NB4 (cell line): ENCODE results near the gene UTP11.

Experiments used
- DNase-seq: peaks from one replicate; pipeline ENCODE4 v3.0.0; 2010; ENCODE audit warnings: low read depth
- H3K4me3 ChIP-seq: one replicate; pipeline ENCODE4 v1.5.1; 2011; ENCODE audit warnings: mild to moderate bottlenecking, low read depth, low read length, moderate library complexity
- MYC ChIP-seq: IDR thresholded peaks from 2 replicates; pipeline ENCODE4 v1.6.1; 2011; ENCODE audit warnings: low read depth, low read length
- POLR2A ChIP-seq: IDR thresholded peaks from 2 replicates; pipeline ENCODE4 v1.6.1; 2011; ENCODE audit warnings: mild to moderate bottlenecking; ENCODE audit not compliant: insufficient read length; ENCODE audit errors: extremely low read depth
- TF ChIP-seq, protein P1 (sequence below): IDR thresholded peaks from one replicate; pipeline ENCODE4 v1.5.1; 2012; ENCODE audit warnings: low read depth, low read length
- TF ChIP-seq, protein P2 (sequence below): IDR thresholded peaks from 2 replicates; pipeline ENCODE4 v1.6.1; 2011; ENCODE audit warnings: low read depth, low read length

The UTP11 gene

DNA sequence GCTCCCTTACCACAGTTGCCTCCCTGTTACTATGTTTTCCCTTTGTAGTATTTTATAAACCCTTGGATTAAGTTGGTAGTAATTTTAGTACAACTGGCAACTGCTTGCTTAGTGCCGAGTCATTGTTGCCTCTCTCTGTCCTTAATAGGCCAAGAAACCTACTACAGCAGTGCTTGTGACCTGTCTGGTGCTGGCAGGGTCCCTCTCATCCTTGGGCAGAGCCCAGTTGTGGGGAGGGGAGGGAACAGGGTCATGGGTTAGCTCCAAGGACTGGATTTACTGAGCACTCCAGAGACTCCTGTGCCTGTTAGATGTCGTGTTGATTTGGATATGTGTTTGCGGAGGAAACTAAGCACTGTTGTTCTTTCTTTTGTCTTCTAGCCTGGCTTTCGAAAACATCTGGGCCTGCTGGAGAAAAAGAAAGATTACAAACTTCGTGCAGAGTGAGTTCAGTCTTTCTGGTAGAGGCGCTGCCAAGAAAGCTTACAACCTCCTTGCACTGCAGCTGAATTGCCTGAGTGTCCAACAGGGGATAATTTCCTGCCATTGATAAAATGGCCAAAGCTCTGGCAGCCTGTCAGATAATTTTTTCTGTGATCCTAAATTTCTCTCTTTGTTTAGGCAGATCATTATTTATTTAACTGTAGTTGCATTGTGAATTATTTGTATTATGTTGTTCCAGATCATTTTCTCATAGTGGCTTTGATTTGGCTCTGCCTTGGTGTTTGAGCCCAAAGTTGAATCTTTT is 3.6 kb downstream of the UTP11 start:
- DNase-seq, result no peak

DNA sequence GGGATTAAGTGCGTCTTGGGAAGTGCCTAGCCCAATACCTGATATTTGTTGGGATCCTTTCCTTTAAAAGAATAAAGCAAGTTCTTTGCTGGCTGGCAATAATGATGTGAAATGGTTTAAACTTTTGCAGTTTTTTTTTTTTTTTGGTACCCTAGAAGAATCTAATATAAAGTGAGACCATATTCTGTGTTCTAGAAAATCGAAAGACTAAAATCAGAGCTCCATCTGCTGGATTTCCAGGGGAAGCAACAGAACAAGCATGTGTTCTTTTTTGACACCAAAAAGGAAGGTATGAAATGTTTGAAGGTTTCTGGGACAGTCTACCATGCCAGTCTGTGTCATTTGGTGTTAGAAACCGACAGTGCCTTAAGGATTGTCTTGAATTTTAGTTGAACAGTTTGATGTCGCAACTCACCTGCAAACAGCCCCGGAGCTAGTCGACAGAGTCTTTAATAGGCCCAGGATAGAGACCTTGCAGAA is 6.4 kb downstream of the UTP11 start:
- TF ChIP-seq, protein P1, sequence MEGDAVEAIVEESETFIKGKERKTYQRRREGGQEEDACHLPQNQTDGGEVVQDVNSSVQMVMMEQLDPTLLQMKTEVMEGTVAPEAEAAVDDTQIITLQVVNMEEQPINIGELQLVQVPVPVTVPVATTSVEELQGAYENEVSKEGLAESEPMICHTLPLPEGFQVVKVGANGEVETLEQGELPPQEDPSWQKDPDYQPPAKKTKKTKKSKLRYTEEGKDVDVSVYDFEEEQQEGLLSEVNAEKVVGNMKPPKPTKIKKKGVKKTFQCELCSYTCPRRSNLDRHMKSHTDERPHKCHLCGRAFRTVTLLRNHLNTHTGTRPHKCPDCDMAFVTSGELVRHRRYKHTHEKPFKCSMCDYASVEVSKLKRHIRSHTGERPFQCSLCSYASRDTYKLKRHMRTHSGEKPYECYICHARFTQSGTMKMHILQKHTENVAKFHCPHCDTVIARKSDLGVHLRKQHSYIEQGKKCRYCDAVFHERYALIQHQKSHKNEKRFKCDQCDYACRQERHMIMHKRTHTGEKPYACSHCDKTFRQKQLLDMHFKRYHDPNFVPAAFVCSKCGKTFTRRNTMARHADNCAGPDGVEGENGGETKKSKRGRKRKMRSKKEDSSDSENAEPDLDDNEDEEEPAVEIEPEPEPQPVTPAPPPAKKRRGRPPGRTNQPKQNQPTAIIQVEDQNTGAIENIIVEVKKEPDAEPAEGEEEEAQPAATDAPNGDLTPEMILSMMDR, result peak; percentile 66
- TF ChIP-seq MYC (0 out of 2 replicates have a peak, but pooled peaks have one; percentile 21), POLR2A (no peak)
- TF ChIP-seq, protein P2, sequence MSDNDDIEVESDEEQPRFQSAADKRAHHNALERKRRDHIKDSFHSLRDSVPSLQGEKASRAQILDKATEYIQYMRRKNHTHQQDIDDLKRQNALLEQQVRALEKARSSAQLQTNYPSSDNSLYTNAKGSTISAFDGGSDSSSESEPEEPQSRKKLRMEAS, result no peak; the same call in 1 of the 2 replicates
- peak; percentile 58 for DNase-seq
- H3K4me3 ChIP-seq, result no peak overlapping the region

More for the DNA sequence above, 3.6 kb downstream of the UTP11 start:
- TF ChIP-seq, protein P2, result no peak
- TF ChIP-seq, protein P1, result no peak
- no peak for TF ChIP-seq POLR2A
- no peak for TF ChIP-seq MYC
- H3K4me3 ChIP-seq, result peak overlapping the region; percentile 6

DNA sequence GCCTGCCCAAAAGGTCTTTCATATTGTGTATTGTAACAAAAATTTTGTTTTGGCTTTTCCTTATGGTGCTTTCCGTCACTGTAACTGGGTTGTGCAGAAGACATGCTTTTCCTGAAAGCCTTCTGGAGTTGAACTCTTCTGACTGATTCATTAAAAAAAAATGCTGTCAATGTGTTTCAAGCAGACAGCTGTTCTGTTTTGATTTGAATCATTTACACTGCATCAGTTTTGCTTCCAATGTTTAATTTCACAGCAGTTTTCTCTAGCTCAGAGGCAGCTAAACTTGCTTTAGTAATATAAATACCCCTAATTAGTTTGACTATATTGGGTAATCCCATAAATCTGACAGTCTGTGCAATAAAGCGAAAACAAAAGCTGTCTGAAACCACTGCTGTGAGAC is 7.9 kb downstream of the UTP11 start:
- no peak for TF ChIP-seq MYC
- TF ChIP-seq, protein P1, result no peak
- TF ChIP-seq POLR2A, result no peak
- TF ChIP-seq, protein P2, result no peak
- no peak overlapping the region for H3K4me3 ChIP-seq
- DNase-seq, result no peak

DNA sequence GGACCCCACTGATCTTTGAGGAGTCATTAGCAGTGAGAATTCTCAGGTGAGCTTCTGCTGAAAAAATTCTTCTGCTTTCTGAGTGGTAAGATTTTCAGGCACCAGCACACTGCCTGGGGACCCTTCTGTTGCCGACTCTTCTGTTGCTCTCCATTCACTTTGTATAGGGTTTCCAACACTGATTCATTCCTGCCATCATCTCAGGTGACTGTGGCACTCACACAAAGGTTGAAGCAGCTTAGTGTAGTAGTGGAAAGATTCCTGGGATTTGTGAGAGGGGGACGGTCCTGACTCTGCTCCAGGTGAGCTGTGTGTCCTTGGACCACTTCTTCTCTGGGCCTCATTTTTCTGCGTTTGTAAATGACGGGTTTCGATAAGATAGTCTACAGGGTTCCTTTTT is 9.4 kb downstream of the UTP11 start:
- no peak overlapping the region for H3K4me3 ChIP-seq
- no peak for TF ChIP-seq MYC
- TF ChIP-seq, protein P2, result no peak
- TF ChIP-seq POLR2A, result no peak
- TF ChIP-seq, protein P1, result no peak
- DNase-seq, result no peak

DNA sequence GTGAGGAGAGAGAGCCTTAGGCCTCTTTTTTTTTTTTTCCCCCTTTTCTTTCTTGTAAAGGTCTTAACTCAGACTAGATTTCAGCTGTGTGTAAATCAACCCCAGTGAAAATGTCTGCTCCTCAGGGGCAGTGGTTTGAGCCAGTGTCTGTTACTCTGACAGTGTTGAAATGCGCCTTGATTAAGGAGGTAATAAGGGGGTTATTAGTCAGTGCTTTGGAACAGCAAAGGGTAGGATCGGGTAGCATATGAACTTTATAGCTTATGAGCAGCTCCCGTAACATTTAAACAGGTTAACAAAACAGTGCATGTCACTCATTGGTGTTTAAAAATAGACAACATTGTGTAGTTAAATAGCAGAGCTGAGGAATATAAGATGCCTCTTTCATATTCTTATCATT is 10.3 kb downstream of the UTP11 start:
- TF ChIP-seq POLR2A, result no peak
- TF ChIP-seq, protein P1, result no peak
- TF ChIP-seq MYC, result no peak
- TF ChIP-seq, protein P2, result no peak
- H3K4me3 ChIP-seq, result no peak overlapping the region
- no peak for DNase-seq
